Stimulated activated CD8-positive, alpha-beta memory T cell treated with anti-CD3 and anti-CD28 coated beads, Interleukin-15, amount 100 ng/mL, for 4 hours (primary cell): ENCODE measurements around the gene SHLD1.
"Not testable (repeated sequence)": the region's sequence is repeated elsewhere in the genome, so short reads cannot be mapped to it uniquely, and the experiment has no call there.

Experiments
- DNase-seq, 2 donors: peaks; one replicate each; pipeline ENCODE4 v3.0.0-alpha.2; 2020; ENCODE audit warnings: low read depth in 2 of 2

The SHLD1 gene

DNA sequence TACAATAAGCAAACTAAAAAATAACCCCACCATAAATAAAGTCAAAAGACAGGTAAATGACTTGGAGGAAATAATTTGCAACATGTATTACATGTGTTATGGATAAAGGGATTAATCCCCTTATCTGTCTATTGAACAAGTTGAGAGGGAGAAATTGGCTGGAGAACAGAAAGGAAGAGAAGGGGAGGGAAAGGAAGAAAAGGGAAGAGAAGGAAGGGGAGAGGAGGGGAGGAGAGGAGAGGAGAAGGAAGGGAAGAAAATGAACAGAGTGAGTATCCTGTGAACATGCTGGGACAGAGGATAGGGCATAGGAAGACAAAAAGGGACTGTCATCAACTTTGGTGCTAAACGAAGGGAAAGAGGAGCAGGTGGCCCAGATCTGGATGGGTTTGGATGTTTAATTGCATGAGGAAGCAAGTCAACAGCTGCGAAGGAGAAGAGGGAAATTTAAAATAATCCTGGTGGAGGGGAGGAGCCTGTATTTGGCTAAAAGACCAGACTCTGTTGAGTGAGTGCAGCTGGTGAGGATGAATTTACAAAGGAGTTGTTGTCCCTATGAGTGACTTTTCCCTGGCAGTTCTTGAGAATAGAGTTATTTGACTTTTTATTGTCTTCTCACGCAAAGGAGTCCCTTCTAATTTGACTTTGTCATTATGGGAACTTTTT lies 14.2 kb upstream of the SHLD1 start:
- no peak for DNase-seq

DNA sequence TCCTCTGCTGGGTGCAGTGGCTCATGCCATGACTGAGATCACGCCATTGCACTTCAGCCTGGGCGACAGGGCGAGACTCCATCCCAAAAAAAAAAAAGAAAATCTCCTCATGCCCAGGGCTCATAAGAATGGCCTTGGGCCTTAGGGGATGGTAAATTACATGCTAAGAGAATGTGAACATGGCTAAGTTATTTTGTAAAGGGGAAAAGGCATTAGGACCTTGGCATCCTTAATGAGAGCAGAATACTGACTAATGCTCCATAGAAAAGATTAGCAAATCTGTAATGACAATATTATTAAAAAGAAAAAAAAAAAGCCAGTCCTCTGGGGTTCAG lies 12.6 kb upstream of the SHLD1 start:
- no peak for DNase-seq

DNA sequence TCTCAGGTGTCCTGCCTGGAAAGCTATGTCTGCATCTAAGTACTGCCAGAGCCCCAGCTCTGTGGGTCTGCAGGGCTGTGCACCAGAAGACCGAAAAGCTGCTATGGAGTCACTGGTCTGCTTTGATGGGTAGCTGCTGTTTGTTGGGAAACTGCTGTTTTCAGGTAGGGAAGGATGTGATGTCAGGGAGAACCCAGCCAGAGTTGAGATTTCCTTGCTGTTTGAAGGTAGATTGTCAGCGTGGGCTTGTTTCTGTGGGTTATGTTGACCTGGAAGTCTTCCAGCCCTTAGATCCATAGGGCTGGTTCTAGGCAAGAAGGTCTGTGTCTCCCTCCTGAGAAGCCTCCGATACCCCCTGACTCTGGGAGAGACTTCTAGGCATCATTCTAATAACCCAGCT lies 12.2 kb upstream of the SHLD1 start:
- DNase-seq, result no peak

DNA sequence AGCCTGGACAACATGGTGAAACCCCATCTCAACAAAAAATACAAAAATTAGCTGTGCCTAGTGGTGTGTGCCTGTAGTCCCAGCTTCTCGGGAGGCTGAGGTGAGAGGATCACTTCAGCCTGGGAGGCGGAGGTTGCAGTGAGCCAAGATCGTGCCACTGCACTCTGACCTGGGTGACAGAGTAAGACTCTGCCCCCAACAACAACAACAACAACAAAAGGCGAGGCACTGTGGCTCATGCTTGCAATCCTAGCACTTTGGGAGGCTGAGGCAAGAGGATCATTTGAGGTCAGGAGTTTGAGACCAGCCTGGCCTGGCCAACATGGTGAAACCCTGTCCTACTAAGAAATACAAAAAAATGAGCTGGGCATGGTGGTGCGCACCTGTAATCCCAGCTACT lies 9.6 kb upstream of the SHLD1 start:
- DNase-seq, result not testable (repeated sequence)

DNA sequence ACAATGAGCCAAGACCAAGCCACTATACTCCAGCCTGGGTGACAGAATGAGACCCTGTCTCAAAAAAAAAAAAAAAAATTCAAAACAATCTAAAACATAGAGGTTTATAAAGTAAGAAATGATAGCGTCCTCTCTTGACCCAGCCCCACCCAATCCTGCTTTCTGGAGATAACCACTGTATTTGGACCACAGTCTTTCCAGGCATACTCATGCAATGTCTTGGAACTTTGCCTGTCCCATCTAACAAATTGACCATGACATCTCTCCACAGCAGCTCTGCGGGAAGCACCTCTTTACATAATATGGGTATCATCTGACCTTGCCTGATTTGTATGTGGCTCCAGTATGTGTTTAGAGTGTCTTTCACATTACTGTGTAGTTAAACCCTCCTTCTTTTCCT lies 9.1 kb upstream of the SHLD1 start:
- no peak for DNase-seq

DNA sequence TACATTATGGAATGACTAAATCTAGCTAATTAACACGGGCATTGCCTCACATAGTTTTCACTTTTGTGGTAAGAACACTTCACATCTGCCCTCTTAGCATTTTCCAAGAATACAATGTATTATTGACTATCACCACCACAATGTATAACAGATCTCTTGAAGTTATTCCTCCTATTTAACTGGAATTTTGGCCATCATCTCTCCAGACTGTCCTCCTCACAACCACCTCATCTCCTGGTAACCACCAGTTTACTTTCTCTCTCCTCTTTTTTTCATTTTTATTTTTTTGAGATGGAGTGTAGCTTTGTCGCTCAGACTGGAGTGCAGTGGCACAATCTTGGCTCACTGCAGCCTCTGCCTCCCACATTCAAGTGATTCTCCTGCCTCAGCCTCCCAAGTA lies 8.2 kb upstream of the SHLD1 start:
- no peak for DNase-seq

DNA sequence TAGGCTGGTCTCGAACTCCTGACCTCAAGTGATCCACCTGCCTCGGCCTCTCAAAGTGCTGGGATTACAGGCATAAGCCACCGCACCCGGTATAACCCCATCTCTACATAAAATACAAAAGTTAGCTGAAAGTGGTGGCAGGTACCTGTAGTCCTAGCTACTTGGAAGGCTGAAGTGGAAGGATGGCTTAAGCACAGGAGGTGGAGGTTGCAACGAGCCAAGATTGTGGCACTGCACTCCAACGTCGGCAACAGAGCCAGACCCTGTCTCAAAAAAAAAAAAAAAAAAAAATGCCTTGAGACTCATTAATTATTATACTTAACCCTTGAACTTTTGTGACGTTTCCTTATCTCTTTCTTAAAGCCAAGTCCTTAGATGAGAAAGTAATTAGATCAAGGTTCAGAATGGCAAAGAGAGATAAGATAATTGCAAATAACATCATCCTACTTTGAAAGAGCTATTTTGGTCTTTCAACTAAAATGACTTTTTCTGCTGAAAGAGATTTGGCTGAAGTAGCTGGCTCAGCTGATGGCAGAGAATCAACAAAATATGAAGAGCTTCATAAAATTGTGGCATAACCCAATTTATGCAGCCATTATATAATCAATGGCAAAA lies 4.7 kb upstream of the SHLD1 start:
- no peak for DNase-seq

DNA sequence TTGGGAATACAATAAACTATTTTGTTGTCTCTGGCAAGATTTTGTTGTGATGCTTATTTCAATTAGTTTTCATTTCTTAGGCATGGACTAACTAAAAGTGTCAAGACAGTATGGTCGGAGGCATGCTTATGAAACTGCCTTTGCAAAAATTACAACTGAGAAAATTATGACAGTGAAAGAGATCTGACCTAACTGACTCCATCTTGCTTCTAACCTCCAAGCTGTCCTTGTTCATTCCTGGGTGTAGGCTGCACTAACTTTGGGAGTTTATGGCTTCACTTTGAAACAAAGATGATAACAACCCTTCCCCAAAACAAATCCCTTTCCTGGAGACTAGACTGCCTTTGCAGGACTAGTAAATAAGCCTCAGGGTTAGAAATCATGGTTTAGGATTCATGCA lies 4.1 kb upstream of the SHLD1 start:
- no peak for DNase-seq

DNA sequence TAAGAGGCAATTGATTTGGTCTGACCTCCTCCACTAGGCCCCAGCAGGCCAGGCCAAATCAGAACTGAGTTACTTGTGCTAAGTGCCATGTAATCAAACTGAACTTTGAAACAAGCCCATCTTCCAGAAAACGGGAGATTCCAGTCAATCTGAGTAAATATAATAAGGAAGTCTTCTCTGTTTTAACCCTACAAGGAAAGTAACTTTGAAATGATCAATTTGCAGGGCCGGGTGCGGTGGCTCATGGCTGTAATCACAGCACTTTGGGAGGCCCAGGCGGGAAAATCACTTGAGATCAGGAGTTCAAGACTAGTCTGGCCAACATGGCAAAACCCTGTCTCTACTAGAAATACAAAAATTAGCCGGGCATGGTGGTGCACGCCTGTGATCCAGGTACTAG lies 2.0 kb upstream of the SHLD1 start:
- DNase-seq, result no peak

DNA sequence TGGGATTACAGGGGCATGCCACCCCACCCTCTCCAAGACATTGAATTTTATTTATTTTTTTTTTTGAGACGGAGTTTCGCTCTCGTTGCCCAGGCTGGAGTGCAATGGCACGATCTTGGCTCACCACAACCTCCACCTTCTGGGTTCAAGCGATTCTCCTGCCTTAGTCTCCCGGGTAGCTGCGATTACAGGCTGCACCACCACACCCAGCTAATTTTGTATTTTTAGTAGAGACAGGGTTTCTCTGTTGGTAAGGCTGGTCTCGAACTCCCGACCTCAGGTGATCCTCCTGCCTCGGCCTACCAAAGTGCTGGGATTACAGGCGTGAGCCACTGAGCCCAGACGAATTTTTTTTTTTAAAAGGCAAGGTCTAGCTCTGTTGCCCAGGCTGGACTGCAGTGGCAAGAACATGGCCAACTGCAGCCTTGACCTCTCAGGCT lies 669 bp upstream of the SHLD1 start:
- not testable (repeated sequence) for DNase-seq

DNA sequence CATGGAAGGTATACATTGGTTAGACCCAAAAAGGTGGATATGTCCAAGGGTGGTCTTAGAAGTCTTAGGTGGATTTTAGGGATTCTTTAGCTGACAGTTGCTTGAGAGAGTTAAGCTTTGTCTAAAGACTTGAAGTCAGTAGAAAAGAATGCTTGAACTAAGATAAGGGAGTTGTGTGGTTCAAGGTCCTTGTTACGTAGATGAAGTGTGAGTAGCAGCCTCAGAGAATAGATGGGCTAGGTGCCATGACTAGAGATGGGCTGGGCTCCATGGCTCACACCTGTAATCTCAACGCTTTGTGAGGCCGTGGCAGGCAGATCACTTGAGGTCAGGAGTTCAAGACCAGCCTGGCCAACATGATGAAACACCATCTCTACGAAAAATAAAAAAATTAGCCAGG lies 1.7 kb downstream of the SHLD1 start:
- DNase-seq, result no peak

DNA sequence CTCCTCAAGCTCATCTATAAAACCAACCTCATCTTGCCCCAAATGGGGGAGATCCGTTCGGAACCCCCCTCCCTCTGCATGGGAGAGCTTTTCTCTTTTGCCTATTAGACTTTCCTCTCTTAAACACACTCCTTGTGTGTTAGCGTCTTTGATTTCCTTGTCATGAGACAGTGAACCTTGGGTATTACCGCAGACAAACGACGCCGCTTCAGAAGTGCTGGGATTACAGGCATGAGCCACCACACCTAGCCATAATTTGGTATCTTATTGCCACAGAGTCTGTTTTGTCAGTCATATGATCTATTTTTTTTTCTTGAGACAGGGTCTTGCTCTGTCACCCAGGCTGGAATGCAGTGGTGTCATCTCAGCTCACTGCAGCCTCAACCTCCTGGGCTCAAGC lies 3.6 kb downstream of the SHLD1 start:
- DNase-seq, result no peak

DNA sequence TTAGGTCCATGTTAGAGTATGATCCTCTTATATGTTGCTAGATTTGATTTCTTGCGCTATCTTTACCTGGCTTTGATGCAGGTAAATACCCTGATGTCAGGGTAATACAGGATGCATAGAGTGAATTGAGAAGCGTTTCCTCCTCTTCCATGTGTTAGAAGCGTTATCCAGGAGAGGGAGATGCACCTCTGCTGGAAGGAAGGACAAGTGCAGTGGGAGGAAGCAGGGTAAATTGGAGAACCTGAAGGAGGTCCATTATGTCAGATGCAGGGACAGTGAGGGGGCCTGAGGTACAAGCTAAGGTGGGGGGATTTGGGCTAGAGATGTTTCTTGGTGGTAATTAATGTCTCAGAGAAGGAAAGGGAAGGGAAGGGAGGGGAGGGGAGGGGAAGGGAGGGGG lies 7.7 kb downstream of the SHLD1 start:
- DNase-seq, result no peak

DNA sequence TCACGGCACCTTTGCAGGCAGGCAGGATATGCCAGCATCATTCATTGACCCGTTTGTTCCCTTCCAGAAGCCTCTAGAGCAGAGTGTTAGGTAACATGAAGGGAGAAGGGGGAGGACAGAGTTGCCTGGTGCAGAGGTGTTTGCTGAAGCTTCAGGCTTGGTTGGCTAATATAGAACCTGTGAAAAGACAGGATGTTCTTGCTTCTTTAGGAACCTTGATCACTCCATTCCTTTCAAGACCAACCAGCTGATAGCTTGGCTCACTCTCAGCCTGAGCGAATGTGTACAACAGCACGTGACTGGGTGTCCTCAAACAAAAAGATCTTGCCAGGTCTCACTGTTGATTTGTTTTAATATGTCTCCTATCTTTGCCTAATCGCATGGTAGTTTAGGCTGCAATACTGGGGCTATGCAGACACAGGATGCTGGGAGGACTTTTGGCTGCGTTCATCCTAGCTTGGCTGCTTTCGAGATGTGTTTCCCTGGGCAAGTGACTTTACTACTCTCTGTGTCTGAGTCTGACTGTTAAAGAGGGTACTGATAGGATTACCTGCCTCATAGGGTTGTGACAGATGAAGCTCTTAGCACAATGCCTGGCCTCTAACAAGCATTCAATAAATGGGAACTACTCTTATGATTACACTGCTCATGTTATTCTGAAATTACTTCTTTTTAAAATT lies 16.0 kb downstream of the SHLD1 start:
- no peak for DNase-seq

DNA sequence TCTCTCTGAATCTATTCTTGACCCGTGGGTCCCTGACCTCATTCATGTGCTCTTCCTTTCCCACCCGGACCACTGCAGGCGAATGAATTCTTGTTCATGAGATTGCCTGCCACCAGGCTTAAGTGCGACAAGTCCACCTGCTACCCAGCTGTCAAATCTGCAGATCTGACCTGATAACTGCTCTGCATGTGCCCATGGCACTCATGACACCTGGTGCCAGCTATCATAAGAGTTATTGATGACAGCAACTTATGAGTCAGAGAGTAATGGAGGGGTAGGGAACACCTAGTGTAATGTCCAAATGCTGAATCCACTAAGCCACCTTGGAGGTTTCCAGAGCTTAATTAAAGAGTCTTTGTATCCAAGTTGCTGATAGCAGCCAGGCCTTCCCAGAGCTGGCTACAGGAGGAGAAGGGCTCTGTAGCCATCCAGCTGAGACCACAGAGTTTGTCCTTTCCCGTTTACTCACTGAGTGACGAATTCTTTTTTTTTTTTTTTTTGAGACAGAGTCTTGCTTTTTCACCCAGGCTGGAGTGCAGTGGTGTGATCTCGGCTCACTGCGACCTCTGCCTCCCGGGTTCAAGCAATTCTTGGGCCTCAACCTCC lies 17.4 kb downstream of the SHLD1 start:
- DNase-seq, result no peak

DNA sequence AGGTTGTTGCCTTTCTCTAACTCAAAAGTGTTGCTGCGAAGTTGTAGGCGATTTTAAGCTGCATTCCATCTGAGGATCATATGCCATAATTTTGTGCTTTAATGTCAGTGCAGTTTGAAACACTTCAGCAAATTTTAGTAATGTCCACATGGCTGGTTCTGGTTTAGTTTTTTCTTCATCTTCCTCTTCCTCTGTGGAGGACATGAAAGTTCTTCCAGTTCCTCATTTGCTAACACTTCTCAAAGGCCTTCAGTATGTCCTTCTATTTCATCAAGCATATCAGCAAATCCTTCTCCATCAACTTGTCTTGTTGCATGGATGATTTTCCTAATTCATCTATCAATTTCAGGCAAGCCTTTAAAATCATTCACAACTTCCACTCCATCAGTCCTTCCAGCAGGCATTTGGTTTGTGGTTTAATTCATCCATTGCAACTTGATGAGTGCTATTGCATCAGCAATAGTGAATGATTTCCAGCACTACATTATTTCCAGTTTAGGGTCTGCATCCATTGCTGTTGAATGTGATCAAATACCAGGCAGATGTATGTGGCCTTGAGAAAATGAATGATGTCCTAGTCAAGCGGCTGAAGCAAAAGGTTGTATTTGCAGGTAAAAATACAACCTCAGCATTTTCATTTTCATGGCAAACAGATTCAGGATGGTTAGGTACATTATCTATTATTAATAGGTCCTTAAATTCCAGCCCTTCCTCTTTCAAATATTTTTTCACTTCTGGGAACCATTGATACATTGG lies 20.2 kb downstream of the SHLD1 start:
- DNase-seq, result no peak

DNA sequence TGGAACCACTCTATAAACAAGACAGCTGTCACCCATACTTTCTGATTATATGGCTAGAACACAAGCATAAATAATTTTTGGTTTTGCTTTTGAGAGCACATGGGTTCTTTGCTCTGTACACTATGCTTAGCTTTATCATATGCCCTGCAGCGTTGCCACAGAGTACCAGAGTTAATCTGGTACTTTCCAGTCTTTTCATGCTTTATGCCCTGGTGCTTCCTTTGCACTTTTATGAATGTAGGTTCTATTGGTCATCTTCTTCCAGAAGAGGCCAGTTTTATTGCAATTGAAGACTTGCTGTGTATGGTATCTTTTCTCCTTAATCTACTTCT lies 20.8 kb downstream of the SHLD1 start:
- DNase-seq, result no peak

DNA sequence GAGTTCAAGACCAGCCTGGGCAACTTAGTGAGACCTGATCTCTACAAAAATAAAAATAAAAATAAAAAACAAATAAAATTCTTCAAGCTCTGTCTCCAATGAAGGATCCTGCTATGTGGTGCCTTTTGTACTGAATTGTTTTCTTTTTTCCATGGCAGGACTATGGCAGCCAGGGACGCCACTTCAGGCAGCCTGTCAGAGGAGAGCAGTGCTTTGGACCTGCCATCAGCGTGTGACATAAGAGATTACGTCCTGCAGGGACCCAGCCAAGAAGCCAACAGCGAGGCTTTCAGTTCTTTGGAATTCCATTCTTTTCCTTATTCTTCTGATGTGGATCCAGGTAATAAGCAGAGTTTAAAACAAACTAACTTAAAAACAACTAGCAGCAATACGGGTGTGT lies 22.5 kb downstream of the SHLD1 start:
- DNase-seq, result no peak

DNA sequence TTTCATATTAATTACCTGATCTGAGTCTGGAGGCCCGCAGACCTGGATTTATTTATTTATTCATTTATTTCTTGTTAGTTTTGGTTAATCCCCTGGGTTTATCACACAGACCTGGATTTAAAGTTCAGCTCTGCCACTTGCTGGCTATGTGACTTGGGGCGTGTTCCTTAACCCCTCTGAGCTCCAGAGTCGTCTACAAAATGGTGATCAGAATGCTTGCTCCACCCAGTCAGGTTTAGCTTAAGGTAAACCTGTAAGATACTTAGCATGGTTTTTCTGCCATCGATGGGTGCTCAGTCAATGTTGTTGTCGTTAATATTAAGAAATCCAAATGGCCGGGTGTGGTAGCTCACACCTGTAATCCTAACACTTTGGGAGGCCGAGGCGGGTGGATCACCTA lies 23.4 kb downstream of the SHLD1 start:
- no peak for DNase-seq

DNA sequence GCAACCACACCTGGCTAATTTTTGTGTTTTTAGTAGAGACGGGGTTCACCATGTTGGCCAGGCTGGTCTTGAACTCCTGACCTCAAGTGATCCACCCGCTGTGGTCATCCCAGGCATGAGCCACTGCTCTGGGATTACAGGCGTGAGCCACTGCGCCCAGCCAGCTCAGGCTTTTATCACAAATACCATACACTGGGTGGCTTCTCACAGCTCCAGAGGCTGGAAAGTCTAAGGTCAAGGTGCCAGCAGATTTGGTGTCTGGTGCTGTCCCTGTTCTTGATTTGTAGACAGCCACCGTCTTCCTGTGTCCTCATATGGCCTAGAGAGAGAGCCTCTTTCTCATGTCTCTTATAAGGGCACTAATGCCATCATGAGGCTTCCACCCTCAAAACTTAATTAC lies 25.9 kb downstream of the SHLD1 start:
- no peak for DNase-seq

DNA sequence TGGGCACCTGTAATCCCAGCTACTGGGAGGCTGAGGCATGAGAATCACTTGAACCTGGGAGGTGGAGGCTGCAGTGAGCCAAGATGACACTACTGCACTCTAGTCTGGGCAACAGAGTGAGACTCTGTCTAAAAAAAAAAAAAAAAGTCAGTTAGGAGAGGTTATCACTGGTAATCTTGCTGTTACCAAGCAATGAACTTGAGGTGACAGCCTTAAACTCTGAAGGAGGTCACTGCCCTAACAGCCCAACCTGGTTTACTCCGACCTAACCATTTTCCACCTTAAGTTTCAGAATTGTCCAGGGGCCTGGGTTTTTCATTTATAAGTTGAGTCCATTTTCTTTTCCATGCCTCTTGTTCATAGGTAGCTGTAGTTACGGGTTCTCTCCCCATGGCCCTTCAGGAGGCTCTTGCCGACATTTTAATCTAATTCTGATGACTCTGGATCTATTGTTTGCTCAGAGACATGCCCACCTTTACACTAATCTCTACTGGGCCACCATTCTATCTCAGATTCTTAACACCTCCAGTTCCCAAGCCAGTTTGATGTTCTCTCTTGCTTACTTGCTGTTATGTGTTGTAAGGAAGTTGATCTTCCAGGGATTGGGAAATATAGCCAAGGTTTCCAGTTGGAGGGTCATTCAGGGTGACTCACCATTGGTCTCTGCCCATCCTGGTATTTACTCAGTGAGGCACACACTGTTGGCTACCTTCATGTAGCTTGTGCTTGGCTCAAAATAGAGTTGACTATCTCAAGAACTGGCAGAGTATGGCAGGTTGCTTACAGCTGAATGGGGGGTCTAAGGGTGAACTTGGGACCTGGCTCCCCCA lies 29.1 kb downstream of the SHLD1 start:
- DNase-seq, result no peak

DNA sequence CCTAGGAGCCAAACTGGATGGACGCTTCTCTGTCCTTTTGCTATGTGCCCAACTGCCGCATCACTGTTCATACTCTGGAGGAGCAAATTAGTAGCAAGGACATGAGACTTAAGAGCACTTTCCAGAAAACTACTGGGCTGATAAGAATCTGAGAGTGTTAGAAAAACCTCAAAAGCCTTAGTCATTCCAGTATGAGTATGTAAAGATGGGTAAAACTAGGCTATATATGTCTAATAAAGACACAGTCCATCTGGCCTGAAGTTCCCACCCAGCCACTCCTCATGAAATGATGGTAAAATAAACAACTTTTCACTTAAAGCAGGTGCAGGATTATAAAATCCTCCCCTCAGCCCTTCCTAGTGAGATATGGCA lies 30.6 kb downstream of the SHLD1 start:
- no peak for DNase-seq
